Kidney epithelial cell (primary cell): ENCODE data around the gene NCKIPSD. TPM values are rescaled to one million over a fixed set of nuclear protein-coding genes. Genes with fewer than 3 reads are reported as not detected.

Experiments
- DNase-seq: peaks from one replicate; pipeline ENCODE4 v3.0.0-alpha.2; 2010; ENCODE audit warnings: low read depth
- H3K27me3 ChIP-seq: 2 replicates; pipeline ENCODE4 v1.6.0; 2011; ENCODE audit warnings: low read length; ENCODE audit not compliant: control insufficient read depth, insufficient read depth
- H3K36me3 ChIP-seq: 2 replicates; pipeline ENCODE4 v1.5.1; 2011; ENCODE audit warnings: low read length; ENCODE audit not compliant: control insufficient read depth, insufficient read depth
- H3K4me3 ChIP-seq: 2 replicates; pipeline ENCODE4 v1.5.1; 2011; ENCODE audit warnings: low read depth, mild to moderate bottlenecking, control low read depth, low read length
- total RNA-seq: library from RNA; depleted of rRNA; stranded (reverse); fragments of >200 nt; gene quantifications from 2 replicates; pipeline ENCODE4 v1.2.3, GENCODE V29; 2015
- TF ChIP-seq, protein P1 (sequence below): IDR thresholded peaks from 2 replicates; pipeline ENCODE4 v1.5.1; 2011; ENCODE audit warnings: mild to moderate bottlenecking, moderate library complexity, low read length, control low read depth, inconsistent platforms; ENCODE audit not compliant: insufficient read depth, poor library complexity, severe bottlenecking

Gene NCKIPSD
- total RNA-seq, 1 donor from 2014 or later = 15.3 TPM

DNA sequence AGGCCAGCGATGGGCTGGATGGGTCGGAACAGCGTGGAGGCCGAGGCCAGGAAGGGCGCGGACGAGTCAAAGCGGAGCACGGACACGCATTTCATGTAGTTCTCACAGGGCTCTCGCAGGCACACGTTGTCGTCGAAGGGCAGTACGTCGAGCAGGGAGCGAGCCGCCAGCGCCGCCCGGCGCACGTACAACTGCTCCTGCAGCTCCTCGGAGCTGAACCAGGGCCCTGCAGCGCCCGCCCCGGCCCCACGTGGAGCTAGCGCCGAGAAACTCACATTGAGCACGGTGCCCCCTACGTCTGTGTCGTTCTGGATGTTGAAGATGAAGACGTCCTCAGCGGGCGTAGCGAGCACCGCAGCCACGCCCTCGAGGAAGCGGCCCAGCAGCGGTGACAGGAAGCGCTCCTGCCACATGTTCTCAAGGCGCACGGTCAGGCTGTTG lies 28.9 kb downstream of the NCKIPSD start:
- H3K36me3 ChIP-seq = no peaks in the 10 kb centered on the region
- H3K27me3 ChIP-seq = peaks cover 2% of the 10 kb centered on the region
- TF ChIP-seq, protein P1, sequence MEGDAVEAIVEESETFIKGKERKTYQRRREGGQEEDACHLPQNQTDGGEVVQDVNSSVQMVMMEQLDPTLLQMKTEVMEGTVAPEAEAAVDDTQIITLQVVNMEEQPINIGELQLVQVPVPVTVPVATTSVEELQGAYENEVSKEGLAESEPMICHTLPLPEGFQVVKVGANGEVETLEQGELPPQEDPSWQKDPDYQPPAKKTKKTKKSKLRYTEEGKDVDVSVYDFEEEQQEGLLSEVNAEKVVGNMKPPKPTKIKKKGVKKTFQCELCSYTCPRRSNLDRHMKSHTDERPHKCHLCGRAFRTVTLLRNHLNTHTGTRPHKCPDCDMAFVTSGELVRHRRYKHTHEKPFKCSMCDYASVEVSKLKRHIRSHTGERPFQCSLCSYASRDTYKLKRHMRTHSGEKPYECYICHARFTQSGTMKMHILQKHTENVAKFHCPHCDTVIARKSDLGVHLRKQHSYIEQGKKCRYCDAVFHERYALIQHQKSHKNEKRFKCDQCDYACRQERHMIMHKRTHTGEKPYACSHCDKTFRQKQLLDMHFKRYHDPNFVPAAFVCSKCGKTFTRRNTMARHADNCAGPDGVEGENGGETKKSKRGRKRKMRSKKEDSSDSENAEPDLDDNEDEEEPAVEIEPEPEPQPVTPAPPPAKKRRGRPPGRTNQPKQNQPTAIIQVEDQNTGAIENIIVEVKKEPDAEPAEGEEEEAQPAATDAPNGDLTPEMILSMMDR = no peak
- H3K4me3 ChIP-seq = peak overlapping the region; percentile 41
- DNase-seq = no peak

DNA sequence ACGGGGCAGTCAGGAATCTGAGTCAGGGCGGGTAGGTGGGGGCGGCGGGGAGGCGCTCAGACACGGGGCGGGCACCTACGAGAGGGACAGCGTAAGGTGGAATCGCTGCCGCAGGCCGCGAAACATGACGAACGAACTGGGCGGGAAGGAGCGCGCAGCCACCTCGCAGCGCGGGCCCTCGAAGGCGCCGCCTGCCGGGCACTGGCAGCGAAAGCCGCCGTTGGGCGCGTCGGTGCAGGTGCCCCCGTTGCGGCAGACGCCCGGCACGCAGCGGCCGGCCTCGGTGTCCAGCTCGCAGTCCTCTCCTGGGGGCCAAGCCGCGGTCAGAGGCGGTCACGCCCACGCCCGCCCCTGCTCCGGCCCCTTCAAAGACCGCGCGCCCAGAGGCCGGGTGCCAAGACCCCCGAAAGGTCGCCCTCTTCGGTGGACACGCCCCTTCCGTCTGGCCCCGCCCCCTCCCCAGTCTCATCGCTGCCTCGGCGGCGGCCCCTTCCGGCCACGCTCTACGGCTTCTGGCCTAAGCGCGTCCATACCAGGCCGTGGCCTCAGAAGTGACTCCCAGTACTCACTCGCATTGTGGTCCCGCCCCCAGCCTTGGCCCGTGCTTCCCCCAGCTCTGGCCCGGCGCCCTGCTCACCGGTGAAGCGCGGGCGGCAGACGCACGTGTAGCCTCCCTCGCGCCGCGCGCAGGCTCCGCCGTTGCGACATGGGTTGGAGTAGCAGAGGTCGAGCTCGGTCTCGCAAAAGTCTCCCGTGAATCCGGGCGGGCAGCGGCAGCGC lies 29.5 kb downstream of the NCKIPSD start:
- TF ChIP-seq, protein P1 = peak; percentile 27
- Histone ChIP-seq H3K27me3 (no peaks in the 10 kb centered on the region), H3K36me3 (no peaks in the 10 kb centered on the region), H3K4me3 (peak overlapping the region; percentile 41)
- DNase-seq = peak; percentile 43

DNA sequence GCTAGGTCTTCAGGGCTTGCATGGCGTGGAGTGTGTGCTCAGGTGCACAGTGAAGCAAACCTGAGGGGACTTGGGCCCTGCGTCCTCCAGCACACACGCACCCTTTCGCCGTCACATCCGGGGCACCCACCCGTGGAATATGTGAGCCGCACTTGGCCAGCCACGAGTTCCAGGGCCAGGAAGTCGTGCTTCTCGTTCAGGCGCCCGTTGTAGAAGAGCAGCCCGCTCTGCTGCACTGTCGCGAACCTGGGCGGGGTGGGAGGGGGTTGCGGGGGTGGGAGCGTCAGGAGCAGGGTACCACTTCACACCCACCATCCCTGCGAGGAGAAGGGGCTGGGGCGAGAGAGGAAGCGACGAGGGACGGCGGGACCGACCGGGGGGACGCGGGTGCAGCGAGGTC lies 30.1 kb downstream of the NCKIPSD start:
- peak overlapping the region; percentile 41 for H3K4me3 ChIP-seq
- H3K36me3 ChIP-seq = no peaks in the 10 kb centered on the region
- DNase-seq = no peak
- TF ChIP-seq, protein P1 = no peak
- no peaks in the 10 kb centered on the region for H3K27me3 ChIP-seq

DNA sequence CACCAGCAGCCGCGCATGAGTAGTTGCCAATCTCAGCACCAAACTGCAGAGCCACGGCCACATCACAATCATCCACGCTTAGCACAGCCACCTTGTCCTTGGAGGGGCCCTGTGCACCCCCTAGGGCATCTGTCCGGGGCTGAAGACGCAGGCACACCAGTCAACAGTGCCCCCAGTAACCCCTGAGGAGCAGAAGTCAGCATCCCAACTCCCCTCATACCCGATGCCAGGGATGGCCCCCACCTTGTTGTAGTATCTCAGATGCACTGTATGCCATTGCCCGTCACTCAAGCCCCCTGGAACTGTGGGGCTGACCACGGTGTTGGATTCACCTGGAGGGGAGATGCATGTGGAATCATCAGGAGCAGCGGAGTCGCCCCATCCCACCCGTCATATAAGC lies 30.7 kb downstream of the NCKIPSD start:
- TF ChIP-seq, protein P1 = no peak
- H3K4me3 ChIP-seq = no peak overlapping the region
- DNase-seq = no peak
- H3K36me3 ChIP-seq = no peaks in the 10 kb centered on the region
- H3K27me3 ChIP-seq = no peaks in the 10 kb centered on the region

DNA sequence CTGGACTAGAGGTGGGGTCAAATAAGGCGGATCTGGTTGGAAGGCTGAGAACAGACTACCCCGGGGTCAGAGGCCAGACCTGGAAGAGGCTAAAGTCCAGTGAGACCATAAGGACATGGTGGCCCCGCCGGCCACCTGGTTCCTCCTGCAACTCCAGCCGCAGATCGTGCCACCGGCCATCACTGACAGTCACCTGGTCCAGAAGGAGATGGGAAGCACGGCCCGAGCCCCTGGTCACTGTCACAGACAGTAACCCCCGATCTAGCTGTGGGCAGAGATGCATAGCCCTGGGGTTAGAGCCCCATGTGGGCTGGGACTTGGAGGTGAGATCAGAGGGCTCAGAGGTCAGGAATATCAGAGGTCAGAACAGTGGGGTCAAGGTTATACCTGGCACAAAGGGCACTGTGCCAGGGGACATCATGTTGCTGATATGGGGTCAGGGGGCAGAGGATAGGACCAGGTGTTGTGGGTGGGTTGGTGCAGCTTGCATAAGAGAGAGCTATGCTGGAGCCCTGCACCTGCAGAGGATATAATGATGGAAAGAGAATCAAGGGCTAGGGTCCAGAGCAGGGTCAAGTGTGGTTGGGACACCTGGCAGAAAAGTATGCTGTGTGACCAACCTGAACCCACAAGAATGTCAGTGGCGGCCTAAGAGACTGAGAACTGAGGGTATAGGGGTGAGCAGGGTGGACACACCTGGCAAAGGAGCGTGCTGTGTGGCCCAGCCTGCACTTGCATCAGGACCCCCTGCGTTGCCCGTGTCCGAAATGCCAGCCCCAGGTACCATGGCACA lies 32.6 kb downstream of the NCKIPSD start:
- TF ChIP-seq, protein P1 = no peak
- DNase-seq = peak; percentile 7
- Histone ChIP-seq H3K27me3 (no peaks in the 10 kb centered on the region), H3K36me3 (no peaks in the 10 kb centered on the region), H3K4me3 (no peak overlapping the region)
